Karpas-422 (cell line): Measurements from ENCODE around the gene ADGRF3. TPM values are rescaled to one million over a fixed set of nuclear protein-coding genes. Genes with fewer than 3 reads are reported as not detected.
A peak's percentile ranks its signal among the peaks of the same experiment; 100 is the strongest.
"Not testable (repeated sequence)": the region's sequence is repeated elsewhere in the genome, so short reads cannot be mapped to it uniquely, and the experiment has no call there.

Source experiments
- DNase-seq: peaks from one replicate; pipeline ENCODE4 v3.0.0-alpha.2; 2015
- H2AFZ ChIP-seq: fragments of 200-600 bp; sonication (generic); 2 replicates; pipeline ENCODE4 v1.6.1; 2014; ENCODE audit warnings: antibody characterized with exemption, low read length, mixed read lengths
- H3K27ac ChIP-seq: fragments of 200-600 bp; sonication (generic); 2 replicates; pipeline ENCODE4 v1.5.1; 2014; ENCODE audit warnings: mild to moderate bottlenecking, low read length, moderate library complexity
- H3K27me3 ChIP-seq: fragments of 200-600 bp; sonication (generic); 2 replicates; pipeline ENCODE4 v1.6.1; 2014; ENCODE audit warnings: low read length, mixed read lengths
- H3K36me3 ChIP-seq: fragments of 200-600 bp; sonication (generic); 2 replicates; pipeline ENCODE4 v1.6.1; 2014; ENCODE audit warnings: low read length, mixed read lengths; ENCODE audit not compliant: insufficient read depth
- H3K4me1 ChIP-seq: fragments of 200-600 bp; sonication (generic); 2 replicates; pipeline ENCODE4 v1.6.1; 2014; ENCODE audit warnings: mild to moderate bottlenecking, low read length, mixed read lengths
- H3K4me2 ChIP-seq: fragments of 200-600 bp; sonication (generic); 2 replicates; pipeline ENCODE4 v1.6.1; 2014; ENCODE audit warnings: low read length, low read depth, mild to moderate bottlenecking; ENCODE audit not compliant: poor library complexity, severe bottlenecking
- H3K4me3 ChIP-seq: fragments of 200-600 bp; sonication (generic); 2 replicates; pipeline ENCODE4 v1.5.1; 2014; ENCODE audit warnings: mild to moderate bottlenecking, antibody characterized with exemption, low read length, mixed read lengths
- H3K79me2 ChIP-seq: fragments of 200-600 bp; sonication (generic); 2 replicates; pipeline ENCODE4 v1.6.1; 2014; ENCODE audit warnings: mild to moderate bottlenecking, low read length, mixed read lengths
- H3K9ac ChIP-seq: fragments of 200-600 bp; sonication (generic); 2 replicates; pipeline ENCODE4 v1.6.0; 2014; ENCODE audit warnings: low read length
- H3K9me2 ChIP-seq: fragments of 200-600 bp; sonication (generic), shearing (Covaris generic); replicated peaks from 2 replicates; pipeline ENCODE4 v1.6.0; 2014; ENCODE audit warnings: mild to moderate bottlenecking, low read length, moderate library complexity; ENCODE audit not compliant: insufficient read depth
- H3K9me3 ChIP-seq: fragments of 300-700, 200-600 bp; sonication (generic); 2 replicates; pipeline ENCODE4 v1.6.1; 2014; ENCODE audit warnings: low read length, mixed read lengths
- H4K20me1 ChIP-seq: fragments of 200-600 bp; sonication (generic); 2 replicates; pipeline ENCODE4 v1.6.1; 2014; ENCODE audit warnings: mild to moderate bottlenecking, antibody characterized with exemption, low read length, low read depth; ENCODE audit not compliant: insufficient read depth
- total RNA-seq: library from RNA; depleted of rRNA; stranded (reverse); fragments of >200 nt; shearing (Covaris generic); gene quantifications from 2 replicates; pipeline ENCODE4 v1.2.3, GENCODE V29; 2014; ENCODE audit warnings: low replicate concordance

Gene ADGRF3
- total RNA-seq, 1 experiment from 2014 or later = not detected

DNA sequence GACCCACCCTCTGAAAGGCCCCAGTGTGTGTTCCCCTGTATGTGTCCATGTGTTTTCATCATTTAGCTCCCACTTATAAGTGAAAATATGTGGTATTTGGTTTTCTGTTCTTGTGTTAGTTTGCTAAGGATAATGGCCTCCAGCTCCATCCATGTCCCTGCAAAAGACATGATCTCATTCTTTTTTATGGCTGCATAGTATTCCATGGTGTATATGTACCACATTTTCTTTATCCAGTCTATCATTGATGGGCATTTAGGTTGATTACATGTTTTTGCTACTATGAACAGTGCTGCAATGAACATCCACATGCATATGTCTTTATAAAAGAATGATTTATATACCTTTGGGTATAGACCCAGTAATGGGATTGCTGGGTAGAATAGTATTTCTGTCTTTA, 22.1 kb downstream of the ADGRF3 start:
- not testable (repeated sequence) for H2AFZ ChIP-seq, H3K4me3 ChIP-seq, H3K9ac ChIP-seq, H3K79me2 ChIP-seq, H3K9me2 ChIP-seq, H3K27ac ChIP-seq, H3K4me2 ChIP-seq, DNase-seq, H3K27me3 ChIP-seq, H3K36me3 ChIP-seq, H4K20me1 ChIP-seq, H3K9me3 ChIP-seq, H3K4me1 ChIP-seq

DNA sequence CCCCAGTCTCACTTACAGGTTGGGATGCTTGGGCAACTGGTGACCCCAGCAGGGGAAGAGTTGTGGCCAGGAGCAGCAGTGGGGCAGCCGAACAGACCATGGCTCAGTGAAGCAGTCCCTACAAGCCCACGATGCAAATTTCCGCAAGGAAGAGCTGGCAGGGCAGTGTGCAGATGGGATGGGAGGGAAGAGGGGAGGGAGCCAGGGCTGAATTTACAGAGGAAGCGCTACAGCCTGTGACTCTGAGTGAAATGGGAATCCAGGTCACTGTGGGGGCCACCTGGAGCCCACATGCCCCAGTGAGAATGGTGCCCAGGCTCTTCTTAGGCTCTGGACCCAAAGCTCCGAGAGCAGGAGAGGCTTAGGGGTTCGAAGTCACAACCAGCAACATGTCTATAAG, 27.6 kb downstream of the ADGRF3 start:
- H3K27ac ChIP-seq = no peak overlapping the region
- 0 out of 2 replicates have a peak, but pooled peaks cover 4% of the 10 kb centered on the region for H3K4me1 ChIP-seq
- no peaks in the 10 kb centered on the region for H3K9me2 ChIP-seq
- H3K4me3 ChIP-seq = no peak overlapping the region
- H2AFZ ChIP-seq = no peak overlapping the region
- H3K9ac ChIP-seq = no peak overlapping the region
- no peaks in the 10 kb centered on the region for H3K27me3 ChIP-seq
- H4K20me1 ChIP-seq = no peaks in the 10 kb centered on the region
- no peaks in the 10 kb centered on the region for H3K9me3 ChIP-seq
- no peak for DNase-seq
- no peaks in the 10 kb centered on the region for H3K79me2 ChIP-seq
- H3K36me3 ChIP-seq = no peaks in the 10 kb centered on the region
- H3K4me2 ChIP-seq = no peak overlapping the region

GRCh38 chr2:26317377-26318105, 29.0 kb downstream of the ADGRF3 start:
- H3K4me1 ChIP-seq = 0 out of 2 replicates have a peak, but pooled peaks cover 4% of the 10 kb centered on the region
- no peaks in the 10 kb centered on the region for H3K9me3 ChIP-seq
- H3K27ac ChIP-seq = no peak overlapping the region
- no peak overlapping the region for H2AFZ ChIP-seq
- no peak overlapping the region for H3K4me3 ChIP-seq
- DNase-seq = no peak
- no peaks in the 10 kb centered on the region for H3K27me3 ChIP-seq
- H3K4me2 ChIP-seq = no peak overlapping the region
- H3K9me2 ChIP-seq = no peaks in the 10 kb centered on the region
- H3K79me2 ChIP-seq = no peaks in the 10 kb centered on the region
- H3K9ac ChIP-seq = no peak overlapping the region
- no peaks in the 10 kb centered on the region for H4K20me1 ChIP-seq
- H3K36me3 ChIP-seq = no peaks in the 10 kb centered on the region

GRCh38 chr2:26316845-26317244, 29.7 kb downstream of the ADGRF3 start:
- no peak overlapping the region for H3K9ac ChIP-seq
- no peaks in the 10 kb centered on the region for H3K36me3 ChIP-seq
- H3K9me3 ChIP-seq = no peaks in the 10 kb centered on the region
- H3K27ac ChIP-seq = no peak overlapping the region
- no peak for DNase-seq
- no peak overlapping the region for H3K4me2 ChIP-seq
- H3K4me3 ChIP-seq = no peak overlapping the region
- H3K27me3 ChIP-seq = no peaks in the 10 kb centered on the region
- 0 out of 2 replicates have a peak, but pooled peaks cover 4% of the 10 kb centered on the region for H3K4me1 ChIP-seq
- H4K20me1 ChIP-seq = no peaks in the 10 kb centered on the region
- no peaks in the 10 kb centered on the region for H3K9me2 ChIP-seq
- no peak overlapping the region for H2AFZ ChIP-seq
- H3K79me2 ChIP-seq = no peaks in the 10 kb centered on the region

DNA sequence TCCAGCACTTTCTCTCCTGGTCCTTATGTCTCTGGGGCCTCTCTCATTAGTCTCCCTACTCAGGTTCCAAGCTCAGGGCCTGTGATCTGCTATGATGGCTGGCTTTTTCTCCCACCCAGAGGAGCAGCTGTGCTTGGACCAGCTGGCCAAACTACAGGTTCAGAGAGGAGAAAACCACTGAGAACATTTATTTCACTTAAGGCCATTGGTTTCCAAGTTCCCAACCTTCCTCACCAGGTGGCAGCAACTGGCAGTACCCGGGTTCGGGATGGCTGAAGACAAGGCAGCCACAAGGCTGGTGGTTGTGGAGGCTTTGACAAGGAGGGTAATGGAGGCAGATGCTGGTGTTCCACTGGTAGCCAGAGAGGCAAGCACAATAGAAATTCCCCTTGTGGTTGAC, 30.5 kb downstream of the ADGRF3 start:
- DNase-seq = peak; percentile 68
- Histone ChIP-seq H2AFZ (no peak overlapping the region), H3K36me3 (no peaks in the 10 kb centered on the region), H3K4me1 (0 out of 2 replicates have a peak, but pooled peaks cover 4% of the 10 kb centered on the region), H3K27ac (no peak overlapping the region), H3K9ac (no peak overlapping the region), H3K4me2 (no peak overlapping the region), H3K27me3 (no peaks in the 10 kb centered on the region), H3K9me2 (no peaks in the 10 kb centered on the region), H3K79me2 (no peaks in the 10 kb centered on the region), H3K4me3 (no peak overlapping the region), H4K20me1 (no peaks in the 10 kb centered on the region), H3K9me3 (no peaks in the 10 kb centered on the region)

DNA sequence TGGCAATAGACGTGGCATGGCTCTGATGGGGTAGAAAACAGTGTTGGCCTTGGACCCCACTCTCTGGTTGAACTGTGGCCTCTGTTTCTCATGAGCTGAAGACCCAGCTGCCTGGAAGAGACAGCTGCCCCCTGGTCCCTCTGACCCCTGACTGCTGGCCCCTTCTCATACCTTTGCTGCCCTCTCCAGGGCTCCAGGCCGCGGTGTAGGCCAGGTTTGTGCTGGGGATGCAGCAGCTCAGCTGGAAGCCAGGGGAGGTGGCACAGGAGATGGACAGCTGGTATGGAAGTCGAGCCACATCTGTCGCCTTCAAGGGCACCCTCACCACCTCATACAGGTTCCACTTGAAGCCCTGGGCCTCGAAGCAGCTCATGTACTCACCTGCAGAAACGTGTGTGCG, 32.3 kb downstream of the ADGRF3 start:
- H3K4me2 ChIP-seq = no peak overlapping the region
- no peak overlapping the region for H2AFZ ChIP-seq
- no peaks in the 10 kb centered on the region for H3K9me2 ChIP-seq
- no peak overlapping the region for H3K27ac ChIP-seq
- no peak overlapping the region for H3K9ac ChIP-seq
- no peaks in the 10 kb centered on the region for H3K9me3 ChIP-seq
- 0 out of 2 replicates have a peak, but pooled peaks cover 4% of the 10 kb centered on the region for H3K4me1 ChIP-seq
- H4K20me1 ChIP-seq = no peaks in the 10 kb centered on the region
- H3K4me3 ChIP-seq = no peak overlapping the region
- no peaks in the 10 kb centered on the region for H3K27me3 ChIP-seq
- no peak for DNase-seq
- H3K36me3 ChIP-seq = no peaks in the 10 kb centered on the region
- no peaks in the 10 kb centered on the region for H3K79me2 ChIP-seq

DNA sequence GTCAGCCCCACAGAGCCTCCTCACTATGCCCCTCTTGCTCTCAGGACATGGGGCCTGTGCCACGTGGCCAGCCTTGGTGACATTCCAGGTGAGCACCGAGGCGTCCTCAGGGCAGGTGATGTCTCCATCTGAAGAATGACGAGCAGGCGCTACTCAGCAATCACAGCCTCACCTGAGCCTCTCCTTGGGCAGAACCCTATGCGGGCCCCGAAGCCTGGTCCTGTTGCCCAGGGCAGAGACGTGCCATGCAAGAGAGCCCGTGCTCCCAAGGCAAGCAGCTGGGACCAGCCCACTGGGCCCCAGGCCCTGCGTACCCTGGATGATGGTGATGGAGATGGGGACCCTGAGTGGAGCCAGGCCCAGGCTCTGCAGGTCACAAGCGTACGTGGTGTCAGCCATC, 33.1 kb downstream of the ADGRF3 start:
- Histone ChIP-seq H3K4me3 (no peak overlapping the region), H2AFZ (no peak overlapping the region), H3K9me2 (no peaks in the 10 kb centered on the region), H4K20me1 (no peaks in the 10 kb centered on the region), H3K9me3 (no peaks in the 10 kb centered on the region), H3K4me1 (0 out of 2 replicates have a peak, but pooled peaks cover 4% of the 10 kb centered on the region), H3K9ac (no peak overlapping the region), H3K27ac (no peak overlapping the region), H3K27me3 (no peaks in the 10 kb centered on the region), H3K36me3 (no peaks in the 10 kb centered on the region), H3K4me2 (no peak overlapping the region), H3K79me2 (no peaks in the 10 kb centered on the region)
- DNase-seq = no peak

- no peak overlapping the region for H3K4me2 ChIP-seq
- H3K27ac ChIP-seq = no peak overlapping the region
- no peak overlapping the region for H3K9ac ChIP-seq
- 0 out of 2 replicates have a peak, but pooled peaks cover 4% of the 10 kb centered on the region for H3K4me1 ChIP-seq
- H2AFZ ChIP-seq = no peak overlapping the region
- no peaks in the 10 kb centered on the region for H3K9me2 ChIP-seq
- DNase-seq = no peak
- H3K9me3 ChIP-seq = no peaks in the 10 kb centered on the region
- H3K36me3 ChIP-seq = no peaks in the 10 kb centered on the region
- H3K4me3 ChIP-seq = no peak overlapping the region
- H4K20me1 ChIP-seq = no peaks in the 10 kb centered on the region
- H3K27me3 ChIP-seq = no peaks in the 10 kb centered on the region
- H3K79me2 ChIP-seq = no peaks in the 10 kb centered on the region
These were observed 34.1 kb downstream of the ADGRF3 start for GRCh38 chr2:26312471-26312870.
